ENCODE measurements around the gene TAF4. TPM values are rescaled to one million over a fixed set of nuclear protein-coding genes. Genes with fewer than 3 reads are reported as not detected.

Gene TAF4
- total and polyA plus RNA-seq, 2 donors (not counting 3 experiments of a cell fraction or from before 2014, with no cell fraction given): 6.1 to 19.5 TPM

DNA sequence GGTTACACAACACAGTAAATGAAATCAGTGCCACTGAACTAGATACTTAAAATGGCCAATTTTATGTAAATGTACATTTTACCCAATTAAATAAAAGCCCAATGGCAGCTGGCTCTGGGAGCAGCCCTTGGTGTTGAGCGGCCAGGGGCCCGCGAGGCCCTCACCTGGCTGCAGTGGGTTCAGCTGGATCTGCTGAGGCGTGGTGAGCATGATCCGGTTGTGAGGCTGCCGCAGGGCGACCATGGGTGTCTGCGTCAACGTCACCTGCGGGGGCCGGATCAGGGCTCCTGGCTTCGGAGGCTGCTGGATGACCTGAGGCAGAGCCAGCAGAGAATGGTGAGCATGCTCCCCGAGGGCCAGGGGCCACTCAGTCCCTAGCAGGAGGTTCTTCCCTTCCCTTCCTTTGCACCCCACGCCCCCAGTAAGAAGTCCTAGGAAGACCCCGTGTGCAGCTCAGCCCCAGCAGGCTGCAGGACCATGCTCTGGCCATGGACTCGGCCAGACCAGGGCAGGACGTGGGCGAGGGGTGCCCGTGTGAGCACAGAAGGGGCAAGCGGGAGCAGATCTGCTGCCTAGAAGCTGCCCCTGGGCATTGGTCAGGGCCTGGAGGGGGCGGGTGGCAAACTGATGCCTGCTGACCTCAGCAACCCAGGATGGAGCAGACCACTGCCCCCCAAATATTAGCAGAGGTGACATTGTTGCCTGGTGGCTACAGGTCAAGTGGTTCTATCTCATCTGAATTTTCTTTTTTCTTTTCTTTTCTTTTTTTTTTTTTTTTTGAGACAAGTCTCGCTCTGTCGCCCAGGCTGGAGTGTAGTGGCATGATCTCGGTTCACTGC is 61.9 kb downstream of the TAF4 start:
- TF ChIP-seq, protein P1, sequence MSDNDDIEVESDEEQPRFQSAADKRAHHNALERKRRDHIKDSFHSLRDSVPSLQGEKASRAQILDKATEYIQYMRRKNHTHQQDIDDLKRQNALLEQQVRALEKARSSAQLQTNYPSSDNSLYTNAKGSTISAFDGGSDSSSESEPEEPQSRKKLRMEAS (IDR thresholded peaks at IDR 0.05; ENCODE audit: insufficient read depth, insufficient read length): no peak
- TF ChIP-seq, protein P2, sequence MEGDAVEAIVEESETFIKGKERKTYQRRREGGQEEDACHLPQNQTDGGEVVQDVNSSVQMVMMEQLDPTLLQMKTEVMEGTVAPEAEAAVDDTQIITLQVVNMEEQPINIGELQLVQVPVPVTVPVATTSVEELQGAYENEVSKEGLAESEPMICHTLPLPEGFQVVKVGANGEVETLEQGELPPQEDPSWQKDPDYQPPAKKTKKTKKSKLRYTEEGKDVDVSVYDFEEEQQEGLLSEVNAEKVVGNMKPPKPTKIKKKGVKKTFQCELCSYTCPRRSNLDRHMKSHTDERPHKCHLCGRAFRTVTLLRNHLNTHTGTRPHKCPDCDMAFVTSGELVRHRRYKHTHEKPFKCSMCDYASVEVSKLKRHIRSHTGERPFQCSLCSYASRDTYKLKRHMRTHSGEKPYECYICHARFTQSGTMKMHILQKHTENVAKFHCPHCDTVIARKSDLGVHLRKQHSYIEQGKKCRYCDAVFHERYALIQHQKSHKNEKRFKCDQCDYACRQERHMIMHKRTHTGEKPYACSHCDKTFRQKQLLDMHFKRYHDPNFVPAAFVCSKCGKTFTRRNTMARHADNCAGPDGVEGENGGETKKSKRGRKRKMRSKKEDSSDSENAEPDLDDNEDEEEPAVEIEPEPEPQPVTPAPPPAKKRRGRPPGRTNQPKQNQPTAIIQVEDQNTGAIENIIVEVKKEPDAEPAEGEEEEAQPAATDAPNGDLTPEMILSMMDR (IDR thresholded peaks at IDR 0.05; ENCODE audit: extremely low read depth in 1 of 2, insufficient read depth in 1 of 2, low read depth in 1 of 2, low read length in 2 of 2): no peak
- TF ChIP-seq FOS (IDR thresholded peaks at IDR 0.05; ENCODE audit: borderline replicate concordance, insufficient read depth, low read length) (no peak), JUN (IDR thresholded peaks at IDR 0.05; ENCODE audit: borderline replicate concordance, insufficient read depth, insufficient read length, low read depth) (no peak), GATA2 (IDR thresholded peaks at IDR 0.05; ENCODE audit: insufficient read depth, insufficient read length, low read depth, low read length) (no peak), POLR2A (IDR thresholded peaks at IDR 0.05; ENCODE audit: low read depth, low read length) (no peak), POLR2AphosphoS5 (IDR thresholded peaks at IDR 0.05; ENCODE audit: insufficient read depth, low read depth, low read length) (no peak)
- H2AFZ ChIP-seq (ENCODE audit: low read depth, low read length): no peak overlapping the region
- H3K27ac ChIP-seq (ENCODE audit: insufficient read depth, low read depth, low read length): no peak overlapping the region
- H3K9ac ChIP-seq (replicated peaks; ENCODE audit: extremely low read depth, insufficient read depth, low read length): no peak overlapping the region
- H3K9me3 ChIP-seq (replicated peaks; ENCODE audit: control insufficient read depth, insufficient read depth, low read length): no peaks in the 10 kb centered on the region
- no peaks in the 10 kb centered on the region for H4K20me1 ChIP-seq (replicated peaks; ENCODE audit: control insufficient read depth, extremely low read depth, insufficient read depth, low read length)
- no peaks in the 10 kb centered on the region for H3K27me3 ChIP-seq (ENCODE audit: control insufficient read depth in 2 of 2, insufficient read depth in 2 of 2, low read length in 2 of 2)
- ChIA-PET CTCF (no interaction called here), POLR2A (no interaction called here)
- no peak for DNase-seq (ENCODE audit: low read depth, low spot score)
- no peaks in the 10 kb centered on the region for H3K4me1 ChIP-seq (ENCODE audit: control insufficient read depth, extremely low read depth, insufficient read depth, low read length)
- no peaks in the 10 kb centered on the region for H3K79me2 ChIP-seq (ENCODE audit: control insufficient read depth, insufficient read depth, low read length)
- FAIRE-seq: no peak
- BruUV-seq (replicated peaks): no TSS peak
- H3K4me2 ChIP-seq (ENCODE audit: insufficient read depth, low read length): no peak overlapping the region
- H3K36me3 ChIP-seq (ENCODE audit: control insufficient read depth in 2 of 2, extremely low read depth in 1 of 2, insufficient read depth in 2 of 2, low read length in 2 of 2): peaks cover 7 to 52% of the 10 kb centered on the region in 2 experiments
- H3K9me1 ChIP-seq (replicated peaks; ENCODE audit: control insufficient read depth, extremely low read depth, insufficient read depth, low read length): no peaks in the 10 kb centered on the region
- intact Hi-C loops (cut with micrococcal nuclease) (no loop called here), dilution Hi-C loops (cut with MboI; ENCODE audit: extremely low pct_ligation_motif_present, low sequenced_read_pairs) (no loop called here)
- H3K4me3 ChIP-seq (replicated peaks in 1 of 3; ENCODE audit: insufficient read depth in 1 of 3, low read depth in 1 of 3, low read length in 3 of 3): no peak overlapping the region

Data from endothelial cell of umbilical vein (primary cell).